Sigmoid colon (tissue), 7 donors: Measurements from ENCODE around the gene KLHL2. TPM values are rescaled to one million over a fixed set of nuclear protein-coding genes. Genes with fewer than 3 reads are reported as not detected.
A peak's percentile ranks its signal among the peaks of the same experiment; 100 is the strongest.

Experiments used
- DNase-seq: peaks from one replicate; pipeline ENCODE4 v3.0.0-alpha.2; 2019
- H3K27ac ChIP-seq, 4 donors: fragments of 200-600 bp; sonication (generic); one replicate each; pipeline ENCODE4 v1.5.1; 2016 to 2019; ENCODE audit warnings: mild to moderate bottlenecking in 1 of 4
- H3K27me3 ChIP-seq, 3 donors: fragments of 200-600 bp; sonication (generic); one replicate each; pipeline ENCODE4 v1.5.1; 2019; ENCODE audit warnings: mild to moderate bottlenecking in 1 of 3
- H3K36me3 ChIP-seq, 4 donors: fragments of 200-600 bp; sonication (generic); one replicate each; pipeline ENCODE4 v1.5.1; 2016 to 2019
- H3K4me1 ChIP-seq, 4 donors: fragments of 200-600 bp; sonication (generic); one replicate each; pipeline ENCODE4 v1.5.1; 2017 to 2019
- H3K4me3 ChIP-seq, 4 donors: fragments of 200-600 bp; sonication (generic); one replicate each; pipeline ENCODE4 v1.5.1; 2017 to 2019; ENCODE audit warnings: mild to moderate bottlenecking in 2 of 4, moderate library complexity in 1 of 4
- H3K9me3 ChIP-seq, 4 donors: fragments of 200-600 bp in 3 of 4; sonication (generic) in 3 of 4; one replicate each; pipeline versions ENCODE4 v1.5.1 to v1.6.1; 2013 to 2019
- CTCF ChIP-seq, 4 experiments: fragments of 450-650 bp in 3 of 4; fragments of 200-600 bp in 1 of 4; IDR thresholded peaks; one replicate each; pipeline ENCODE4 v1.5.1; 2016 to 2019; ENCODE audit warnings: antibody characterized with exemption in 4 of 4, mild to moderate bottlenecking in 3 of 4, moderate library complexity in 2 of 4
- EP300 ChIP-seq, 4 donors: sonication (generic); formaldehyde crosslinking; IDR thresholded peaks; one replicate each; pipeline ENCODE4 v1.6.1; 2017; ENCODE audit warnings: antibody characterized with exemption in 4 of 4
- POLR2A ChIP-seq, 2 donors: fragments of 450-650 bp; IDR thresholded peaks; one replicate each; pipeline ENCODE4 v1.6.1; 2016; ENCODE audit warnings: antibody characterized with exemption in 2 of 2, mild to moderate bottlenecking in 2 of 2, moderate library complexity in 2 of 2
- POLR2AphosphoS5 ChIP-seq, 4 donors: sonication (generic); formaldehyde crosslinking; IDR thresholded peaks; one replicate each; pipeline ENCODE4 v1.6.1; 2017; ENCODE audit warnings: antibody characterized with exemption in 4 of 4
- WGBS, 2 donors: extraction: QIAGEN DNeasy Blood & Tissue Kit; methylation state at CpG; one replicate each; pipeline ENCODE4 v1.1.7; 2013; 5-methylcytosine and 5-hydroxymethylcytosine counted together
- intact Hi-C: fragments of 100-400 bp; cut with DNase I; formaldehyde crosslinking; loops from one replicate; pipeline ENCODE4 v1.15.1; 2023
- polyA plus RNA-seq, 3 donors: library from polyadenylated mRNA; stranded (reverse); fragments of 200-250 nt; gene quantifications; one replicate each; pipeline ENCODE4 v1.2.3, GENCODE V29; 2013
- total RNA-seq, 4 donors: library from RNA; depleted of rRNA; stranded (reverse); fragments of >200 nt; gene quantifications; one replicate each; pipeline ENCODE4 v1.1.0, GENCODE V29; 2016
- donor health status: healthy with polysubstance abuse.
- donor health status: Bipolar disorder and iron deficiency.
- donor health status: healthy.

The KLHL2 gene
- total and polyA plus RNA-seq, 7 donors, result 9.2 to 25.7 (median 14.4) TPM

- H3K27me3 ChIP-seq, result no peaks in the 10 kb centered on the region
- intact Hi-C loops, result no loop called here
- 62 to 78% methylated on average over 3 of the region's 3 CpGs for WGBS, 2 donors
These were observed 80.9 kb downstream of the KLHL2 start for GRCh38 chr4:165288226-165288625.

GRCh38 chr4:165288639-165289422 is 81.5 kb downstream of the KLHL2 start:
- intact Hi-C loops, result no loop called here
- TF ChIP-seq POLR2AphosphoS5 (IDR thresholded peaks at IDR 0.05), result no peak
- Histone ChIP-seq H3K9me3 (no peaks in the 10 kb centered on the region), H3K27ac (no peak overlapping the region), H3K4me3 (no peak overlapping the region), H3K36me3 (no peaks in the 10 kb centered on the region), H3K27me3 (no peaks in the 10 kb centered on the region), H3K4me1 (peaks cover 0 to 6% (median 0%) of the 10 kb centered on the region in 4 donors)
- no peak for DNase-seq

More at GRCh38 chr4:165288226-165288625, 80.9 kb downstream of the KLHL2 start:
- no peaks in the 10 kb centered on the region for H3K9me3 ChIP-seq
- H3K36me3 ChIP-seq, result no peaks in the 10 kb centered on the region
- DNase-seq, result no peak
- H3K27ac ChIP-seq, result no peak overlapping the region
- peaks cover 0 to 6% (median 0%) of the 10 kb centered on the region in 4 donors for H3K4me1 ChIP-seq
- H3K4me3 ChIP-seq, result no peak overlapping the region
- no peak for TF ChIP-seq POLR2AphosphoS5 (IDR thresholded peaks at IDR 0.05)
- no peak for TF ChIP-seq CTCF (IDR thresholded peaks at IDR 0.05)
- no peak for TF ChIP-seq EP300 (IDR thresholded peaks at IDR 0.05)
- TF ChIP-seq POLR2A (IDR thresholded peaks at IDR 0.05), result no peak

GRCh38 chr4:165289423-165289785 is 82.0 kb downstream of the KLHL2 start:
- DNase-seq, result no peak
- Histone ChIP-seq H3K4me3 (no peak overlapping the region), H3K27me3 (no peaks in the 10 kb centered on the region), H3K36me3 (no peaks in the 10 kb centered on the region), H3K27ac (no peak overlapping the region), H3K4me1 (peaks cover 0 to 6% (median 0%) of the 10 kb centered on the region in 4 donors), H3K9me3 (no peaks in the 10 kb centered on the region)
- intact Hi-C loops, result no loop called here
- TF ChIP-seq CTCF (IDR thresholded peaks at IDR 0.05) (no peak), POLR2AphosphoS5 (IDR thresholded peaks at IDR 0.05) (no peak), EP300 (IDR thresholded peaks at IDR 0.05) (no peak), POLR2A (IDR thresholded peaks at IDR 0.05) (no peak)

- TF ChIP-seq CTCF (IDR thresholded peaks at IDR 0.05) (no peak), POLR2A (IDR thresholded peaks at IDR 0.05) (no peak), EP300 (IDR thresholded peaks at IDR 0.05) (no peak), POLR2AphosphoS5 (IDR thresholded peaks at IDR 0.05) (no peak)
- H3K4me3 ChIP-seq, result no peak overlapping the region
- no peaks in the 10 kb centered on the region for H3K9me3 ChIP-seq
- peaks cover 0 to 8% (median 0%) of the 10 kb centered on the region in 4 donors for H3K36me3 ChIP-seq
- no peak for DNase-seq
- peaks cover 0 to 6% (median 0%) of the 10 kb centered on the region in 4 donors for H3K4me1 ChIP-seq
- 97% methylated on average over 6 of the region's 6 CpGs for WGBS, 2 donors
- no peaks in the 10 kb centered on the region for H3K27me3 ChIP-seq
- intact Hi-C loops, result no loop called here
- no peak overlapping the region for H3K27ac ChIP-seq
These were observed 85.7 kb downstream of the KLHL2 start for GRCh38 chr4:165293061-165293460.

GRCh38 chr4:165293927-165294649 is 86.7 kb downstream of the KLHL2 start:
- H3K27me3 ChIP-seq, result no peaks in the 10 kb centered on the region
- WGBS, 2 donors, result 83 to 88% methylated on average over 2 of the region's 2 CpGs
- H3K4me3 ChIP-seq, result no peak overlapping the region
- no peak for TF ChIP-seq EP300 (IDR thresholded peaks at IDR 0.05)
- TF ChIP-seq POLR2AphosphoS5 (IDR thresholded peaks at IDR 0.05), result peak in 1 of 4 donors; percentile 62
- no peak for DNase-seq
- intact Hi-C loops, result no loop called here
- peaks cover 0 to 14% (median 0%) of the 10 kb centered on the region in 4 donors for H3K36me3 ChIP-seq
- H3K4me1 ChIP-seq, result no peaks in the 10 kb centered on the region
- no peak overlapping the region for H3K27ac ChIP-seq
- no peaks in the 10 kb centered on the region for H3K9me3 ChIP-seq
